Fibroblast of peridontal ligament (primary cell): ENCODE measurements around the gene RETREG1.
"Not testable (repeated sequence)": the region's sequence is repeated elsewhere in the genome, so short reads cannot be mapped to it uniquely, and the experiment has no call there.

ENCODE experiments used
- DNase-seq: peaks from one replicate; pipeline ENCODE4 v3.0.0-alpha.2; 2010; ENCODE audit errors: extremely low read depth

The RETREG1 gene

GRCh38 chr5:16485656-16486055 is 131.1 kb downstream of the RETREG1 start:
- DNase-seq, result no peak

GRCh38 chr5:16484081-16484480 is 132.7 kb downstream of the RETREG1 start:
- DNase-seq, result no peak

GRCh38 chr5:16483361-16483760 is 133.4 kb downstream of the RETREG1 start:
- no peak for DNase-seq

- no peak for DNase-seq
Measured at GRCh38 chr5:16482891-16483290, 133.9 kb downstream of the RETREG1 start.

GRCh38 chr5:16480821-16481538 is 135.8 kb downstream of the RETREG1 start:
- no peak for DNase-seq

- DNase-seq, result no peak
Measured at GRCh38 chr5:16480144-16480543, 136.7 kb downstream of the RETREG1 start.

GRCh38 chr5:16477541-16477940 is 139.3 kb downstream of the RETREG1 start:
- DNase-seq, result no peak

GRCh38 chr5:16476417-16476816 is 140.4 kb downstream of the RETREG1 start:
- not testable (repeated sequence) for DNase-seq

GRCh38 chr5:16471387-16471786 is 145.4 kb downstream of the RETREG1 start:
- no peak for DNase-seq

GRCh38 chr5:16467363-16468219 is 149.2 kb downstream of the RETREG1 start:
- DNase-seq, result peak; percentile 55

- DNase-seq, result peak; percentile 84
Measured at GRCh38 chr5:16465544-16466432, 151.0 kb downstream of the RETREG1 start, which contains the start of gene ZNF622. Gene ZNF622 (minus strand): TSS chr5:16465800. CDS start chr5:16465665, 135 bp downstream.

- no peak for DNase-seq
Measured at GRCh38 chr5:16464664-16465543, 151.9 kb downstream of the RETREG1 start.

- DNase-seq, result no peak
Measured at GRCh38 chr5:16464231-16464630, 152.6 kb downstream of the RETREG1 start.

- DNase-seq, result peak; percentile 91
Measured at GRCh38 chr5:16461782-16462181, 155.0 kb downstream of the RETREG1 start.

- DNase-seq, result no peak
Measured at GRCh38 chr5:16461026-16461425, 155.8 kb downstream of the RETREG1 start.

- no peak for DNase-seq
Measured at GRCh38 chr5:16459451-16459850, 157.3 kb downstream of the RETREG1 start.

- DNase-seq, result no peak
Measured at GRCh38 chr5:16457853-16458252, 158.9 kb downstream of the RETREG1 start.

- DNase-seq, result no peak
Measured at GRCh38 chr5:16457451-16457850, 159.3 kb downstream of the RETREG1 start.

- peak; percentile 90 for DNase-seq
Measured at GRCh38 chr5:16456103-16456832, 160.5 kb downstream of the RETREG1 start.

- no peak for DNase-seq
Measured at GRCh38 chr5:16455668-16456067, 161.1 kb downstream of the RETREG1 start.
